GM12875 (cell line): ENCODE data around the gene MIPOL1.
"Not testable (repeated sequence)": the region's sequence is repeated elsewhere in the genome, so short reads cannot be mapped to it uniquely, and the experiment has no call there.

Source experiments
- H3K4me3 ChIP-seq: one replicate; pipeline ENCODE4 v1.5.1; 2011; ENCODE audit warnings: low read depth, low read length, control low read depth
- TF ChIP-seq, protein P1 (sequence below): IDR thresholded peaks from 2 replicates; pipeline ENCODE4 v1.5.1; 2011; ENCODE audit warnings: low read depth, mild to moderate bottlenecking, control low read depth, inconsistent platforms, low read length, moderate library complexity, borderline replicate concordance; ENCODE audit not compliant: insufficient read depth

Gene MIPOL1

DNA sequence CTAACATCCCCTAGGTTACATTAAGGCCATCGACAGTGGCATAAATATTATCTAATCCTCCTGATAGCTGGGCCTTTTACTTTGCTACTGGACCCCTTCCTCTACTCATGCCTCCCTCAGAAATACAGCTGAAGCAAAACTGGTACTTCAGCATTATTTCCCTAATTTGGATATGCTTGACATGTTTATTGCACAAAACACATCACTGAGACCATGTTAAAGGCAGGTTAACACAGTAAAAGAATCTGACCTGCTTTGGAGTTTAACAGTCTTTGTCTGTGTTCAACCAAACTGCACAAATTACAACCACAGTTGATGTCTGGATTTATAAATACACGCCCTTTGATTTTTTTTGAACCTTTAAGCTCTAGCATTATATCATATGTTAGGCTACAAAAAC lies 240.7 kb downstream of the MIPOL1 start:
- no peak overlapping the region for H3K4me3 ChIP-seq
- TF ChIP-seq, protein P1, sequence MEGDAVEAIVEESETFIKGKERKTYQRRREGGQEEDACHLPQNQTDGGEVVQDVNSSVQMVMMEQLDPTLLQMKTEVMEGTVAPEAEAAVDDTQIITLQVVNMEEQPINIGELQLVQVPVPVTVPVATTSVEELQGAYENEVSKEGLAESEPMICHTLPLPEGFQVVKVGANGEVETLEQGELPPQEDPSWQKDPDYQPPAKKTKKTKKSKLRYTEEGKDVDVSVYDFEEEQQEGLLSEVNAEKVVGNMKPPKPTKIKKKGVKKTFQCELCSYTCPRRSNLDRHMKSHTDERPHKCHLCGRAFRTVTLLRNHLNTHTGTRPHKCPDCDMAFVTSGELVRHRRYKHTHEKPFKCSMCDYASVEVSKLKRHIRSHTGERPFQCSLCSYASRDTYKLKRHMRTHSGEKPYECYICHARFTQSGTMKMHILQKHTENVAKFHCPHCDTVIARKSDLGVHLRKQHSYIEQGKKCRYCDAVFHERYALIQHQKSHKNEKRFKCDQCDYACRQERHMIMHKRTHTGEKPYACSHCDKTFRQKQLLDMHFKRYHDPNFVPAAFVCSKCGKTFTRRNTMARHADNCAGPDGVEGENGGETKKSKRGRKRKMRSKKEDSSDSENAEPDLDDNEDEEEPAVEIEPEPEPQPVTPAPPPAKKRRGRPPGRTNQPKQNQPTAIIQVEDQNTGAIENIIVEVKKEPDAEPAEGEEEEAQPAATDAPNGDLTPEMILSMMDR, result no peak

DNA sequence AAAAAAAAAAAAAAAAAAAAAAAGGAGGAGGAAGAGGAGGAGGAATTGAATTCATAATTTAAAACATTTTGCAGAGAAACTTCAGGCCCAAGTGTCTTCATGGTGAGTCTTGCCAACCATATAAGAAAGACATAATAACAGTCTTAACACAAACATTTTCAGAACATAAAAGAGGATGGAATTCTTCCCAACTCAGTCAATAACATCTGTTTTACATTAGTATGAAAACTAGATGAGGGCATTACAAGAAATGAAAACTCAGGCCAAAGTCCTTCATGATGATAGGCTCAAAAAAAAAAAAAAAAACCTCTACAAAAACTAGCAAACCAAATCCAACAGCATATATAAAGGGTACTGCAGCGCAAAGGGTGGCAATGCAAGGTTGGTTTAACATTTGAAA lies 245.7 kb downstream of the MIPOL1 start:
- TF ChIP-seq, protein P1, result no peak
- H3K4me3 ChIP-seq, result no peak overlapping the region

DNA sequence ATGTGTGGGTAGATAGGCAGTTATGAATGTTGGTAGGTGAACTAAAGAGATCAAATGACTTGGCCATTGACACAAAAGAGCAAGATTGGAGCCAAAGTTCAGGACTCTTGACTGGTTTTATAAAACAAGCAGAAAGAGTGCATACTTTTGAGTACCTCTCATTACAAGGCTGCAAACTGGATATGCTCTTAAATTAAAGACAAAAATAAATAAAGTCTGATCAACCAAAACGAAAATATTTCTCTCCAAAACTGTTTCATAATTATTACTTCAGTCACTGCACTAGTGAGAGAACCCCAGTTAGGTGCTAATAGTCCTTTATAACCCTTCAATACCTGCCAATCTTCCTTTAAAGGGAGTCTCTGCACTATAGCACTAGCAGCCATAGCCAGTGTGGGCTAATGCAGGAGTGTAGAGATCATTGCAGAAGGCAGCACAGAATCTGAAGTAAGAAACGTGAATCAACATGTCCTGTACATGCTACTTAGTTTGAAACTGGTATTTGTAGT lies 250.2 kb downstream of the MIPOL1 start:
- H3K4me3 ChIP-seq, result no peak overlapping the region
- TF ChIP-seq, protein P1, result no peak

DNA sequence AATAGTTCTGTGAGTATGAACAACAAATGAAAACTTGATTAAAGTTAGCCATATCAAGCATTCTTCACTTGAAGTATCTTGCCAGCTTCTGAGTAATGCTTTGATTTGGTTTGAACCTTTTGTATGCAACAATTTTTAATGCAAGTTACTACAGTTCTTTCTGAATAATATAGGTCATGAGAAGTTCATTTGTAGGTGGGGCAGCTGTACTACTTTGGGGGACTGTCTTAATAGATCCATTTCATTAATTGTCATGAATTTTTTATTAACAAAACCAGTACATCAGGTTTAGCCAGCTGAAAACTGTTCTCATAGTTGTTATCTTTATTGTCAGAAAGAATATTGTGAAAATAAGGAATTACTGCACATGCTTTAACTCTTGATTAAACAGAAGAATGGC lies 254.6 kb downstream of the MIPOL1 start:
- H3K4me3 ChIP-seq, result no peak overlapping the region

DNA sequence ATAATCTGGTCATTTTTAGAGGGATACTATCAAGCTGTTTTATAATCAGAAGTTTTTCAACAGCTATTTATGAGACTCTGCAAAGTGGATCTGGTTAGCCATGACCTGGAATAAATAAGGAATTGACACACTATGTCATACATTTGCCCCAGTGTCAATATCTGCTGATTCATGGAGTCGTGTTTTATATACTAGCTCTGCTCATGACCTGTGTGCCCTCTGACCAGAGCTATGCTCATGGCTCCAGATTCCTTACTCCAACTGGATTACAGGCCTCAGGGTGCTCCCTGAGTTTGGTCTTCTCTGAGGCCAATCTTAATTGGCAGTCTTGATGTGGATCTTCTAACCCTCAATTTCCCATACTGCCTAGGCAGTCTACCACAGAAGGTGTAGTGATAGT lies 256.2 kb downstream of the MIPOL1 start:
- TF ChIP-seq, protein P1, result no peak
- H3K4me3 ChIP-seq, result no peak overlapping the region

More for the DNA sequence above, 254.6 kb downstream of the MIPOL1 start:
- TF ChIP-seq, protein P1, result no peak

DNA sequence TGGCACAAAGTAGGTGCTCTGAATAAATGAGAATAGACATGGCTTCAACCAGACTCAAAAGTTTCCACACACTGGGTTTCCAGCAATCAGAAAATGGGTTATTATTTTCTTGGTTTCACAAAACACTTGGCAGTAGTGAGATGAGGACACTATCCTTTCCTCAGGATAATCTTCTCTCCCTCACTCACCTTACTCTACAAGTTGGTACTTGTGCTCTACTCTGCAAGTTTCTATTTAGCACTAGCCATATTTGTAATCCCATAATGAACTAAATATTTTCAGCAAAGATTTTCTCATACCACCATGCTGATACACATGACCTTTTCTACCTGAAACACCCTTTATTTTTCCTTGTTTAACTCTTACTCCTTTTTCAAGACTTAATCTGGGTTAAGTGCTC lies 259.6 kb downstream of the MIPOL1 start:
- no peak overlapping the region for H3K4me3 ChIP-seq
- TF ChIP-seq, protein P1, result no peak

DNA sequence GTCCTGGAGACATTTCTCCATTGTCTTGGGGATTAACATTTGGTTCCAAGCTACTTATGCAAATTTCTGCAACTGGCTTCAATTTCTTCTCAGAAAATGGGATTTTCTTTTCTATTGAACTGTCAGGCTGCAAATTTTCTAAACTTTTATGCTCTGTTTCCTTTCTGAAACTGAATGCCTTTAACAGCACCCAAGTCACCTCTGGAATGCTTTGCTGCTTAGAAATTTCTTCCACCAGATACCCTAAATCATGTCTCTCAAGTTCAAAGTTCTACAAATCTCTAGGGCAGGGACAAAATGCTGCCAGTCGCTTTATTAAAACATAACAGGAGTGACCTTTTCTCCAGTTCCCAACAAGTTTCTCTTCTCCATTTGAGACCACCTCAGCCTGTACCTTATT lies 264.7 kb downstream of the MIPOL1 start:
- not testable (repeated sequence) for H3K4me3 ChIP-seq

DNA sequence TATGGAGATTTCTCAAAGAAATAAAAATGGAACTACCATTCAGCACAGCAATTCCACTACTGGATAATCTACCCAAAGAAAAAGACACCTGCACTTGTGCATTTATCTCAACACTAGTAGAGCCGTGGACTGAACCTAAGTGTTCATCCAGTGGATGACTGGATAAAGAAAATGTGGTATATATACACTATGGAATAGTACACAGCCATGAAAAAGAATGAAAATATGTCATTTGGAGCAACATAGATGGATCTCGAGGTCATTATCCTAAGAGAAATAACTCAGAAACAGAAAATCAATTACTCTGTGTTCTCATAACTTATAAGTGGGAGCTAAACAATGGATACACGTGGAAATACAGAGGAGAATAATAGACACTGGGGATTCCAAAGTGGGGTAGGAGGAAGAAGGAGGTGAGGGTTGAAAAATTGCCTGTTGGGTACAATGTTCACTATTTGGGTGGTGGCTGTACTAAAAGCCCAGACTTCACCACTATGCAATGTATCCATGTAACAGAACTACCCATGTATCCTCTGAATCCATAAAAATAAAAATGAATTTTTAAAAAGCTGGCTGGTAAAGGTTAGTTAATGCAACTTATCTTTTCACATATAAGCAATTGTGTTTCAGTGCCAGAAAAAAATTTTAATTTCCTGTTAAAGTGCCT lies 266.6 kb downstream of the MIPOL1 start:
- TF ChIP-seq, protein P1, result no peak

More for the DNA sequence above, 266.6 kb downstream of the MIPOL1 start:
- no peak overlapping the region for H3K4me3 ChIP-seq
